Measurements from ENCODE around the gene NAA80. TPM values are rescaled to one million over a fixed set of nuclear protein-coding genes. Genes with fewer than 3 reads are reported as not detected.

NAA80 gene
- total and polyA plus RNA-seq, 2 of the 13 experiments (the other 11 are each of a cell fraction or from before 2014, with no cell fraction given) = 3.4 to 8.7 TPM

DNA sequence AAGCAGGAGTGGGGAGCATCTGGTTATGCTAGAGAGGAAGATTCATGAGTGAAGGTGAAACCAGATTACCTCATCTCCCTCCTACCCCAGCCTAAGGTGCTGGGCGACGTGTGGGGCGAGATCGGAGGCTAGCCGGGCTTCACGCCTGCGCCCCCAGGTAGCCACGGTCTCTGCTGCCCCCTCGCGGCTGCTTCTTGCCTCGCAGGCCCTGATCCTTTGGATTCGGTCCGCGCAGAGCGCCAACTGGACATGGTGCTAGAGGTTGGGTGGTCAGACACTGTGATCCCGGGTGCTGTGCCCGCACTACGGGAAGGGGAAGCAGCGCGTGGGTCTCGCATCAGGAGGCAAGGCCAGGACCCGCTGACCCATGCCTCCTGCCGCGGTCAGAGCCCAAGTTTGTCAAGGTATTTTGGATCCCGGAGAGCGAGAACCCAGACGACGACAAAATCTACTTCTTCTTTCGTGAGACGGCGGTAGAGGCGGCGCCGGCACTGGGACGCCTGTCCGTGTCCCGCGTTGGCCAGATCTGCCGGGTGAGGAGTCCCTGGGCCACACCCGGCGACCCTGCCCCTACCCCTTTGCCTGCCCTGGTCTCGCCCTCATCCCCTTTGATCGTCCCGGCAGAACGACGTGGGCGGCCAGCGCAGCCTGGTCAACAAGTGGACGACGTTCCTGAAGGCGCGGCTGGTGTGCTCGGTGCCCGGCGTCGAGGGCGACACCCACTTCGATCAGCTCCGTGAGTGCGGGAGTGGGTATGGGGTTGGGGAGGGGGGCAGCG, 26.1 kb downstream of the NAA80 start (continued):
- no peak for TF ChIP-seq EZH2 (conservative IDR thresholded peaks at IDR 0.05; ENCODE audit: low read depth, low read length)
- TF ChIP-seq, protein P1, sequence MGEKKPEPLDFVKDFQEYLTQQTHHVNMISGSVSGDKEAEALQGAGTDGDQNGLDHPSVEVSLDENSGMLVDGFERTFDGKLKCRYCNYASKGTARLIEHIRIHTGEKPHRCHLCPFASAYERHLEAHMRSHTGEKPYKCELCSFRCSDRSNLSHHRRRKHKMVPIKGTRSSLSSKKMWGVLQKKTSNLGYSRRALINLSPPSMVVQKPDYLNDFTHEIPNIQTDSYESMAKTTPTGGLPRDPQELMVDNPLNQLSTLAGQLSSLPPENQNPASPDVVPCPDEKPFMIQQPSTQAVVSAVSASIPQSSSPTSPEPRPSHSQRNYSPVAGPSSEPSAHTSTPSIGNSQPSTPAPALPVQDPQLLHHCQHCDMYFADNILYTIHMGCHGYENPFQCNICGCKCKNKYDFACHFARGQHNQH (CRISPR knock-in tag; IDR thresholded peaks at IDR 0.05) = peak; percentile 56
- no peak for TF ChIP-seq ZNF260 (CRISPR knock-in tag; IDR thresholded peaks at IDR 0.05; ENCODE audit: borderline replicate concordance, low read depth)
- peak; percentile 79 for TF ChIP-seq GATAD2A (CRISPR knock-in tag; IDR thresholded peaks at IDR 0.05)
- peak; percentile 65; the same call in 1 of the 2 replicates for TF ChIP-seq ZSCAN21 (CRISPR knock-in tag; IDR thresholded peaks at IDR 0.05; ENCODE audit: borderline replicate concordance)
- no peak for TF ChIP-seq GZF1 (CRISPR knock-in tag; IDR thresholded peaks at IDR 0.05)
- TF ChIP-seq RXRB (CRISPR knock-in tag; IDR thresholded peaks at IDR 0.05; ENCODE audit: borderline replicate concordance) = peak; percentile 68; the same call in 1 of the 2 replicates
- TF ChIP-seq, protein P2, sequence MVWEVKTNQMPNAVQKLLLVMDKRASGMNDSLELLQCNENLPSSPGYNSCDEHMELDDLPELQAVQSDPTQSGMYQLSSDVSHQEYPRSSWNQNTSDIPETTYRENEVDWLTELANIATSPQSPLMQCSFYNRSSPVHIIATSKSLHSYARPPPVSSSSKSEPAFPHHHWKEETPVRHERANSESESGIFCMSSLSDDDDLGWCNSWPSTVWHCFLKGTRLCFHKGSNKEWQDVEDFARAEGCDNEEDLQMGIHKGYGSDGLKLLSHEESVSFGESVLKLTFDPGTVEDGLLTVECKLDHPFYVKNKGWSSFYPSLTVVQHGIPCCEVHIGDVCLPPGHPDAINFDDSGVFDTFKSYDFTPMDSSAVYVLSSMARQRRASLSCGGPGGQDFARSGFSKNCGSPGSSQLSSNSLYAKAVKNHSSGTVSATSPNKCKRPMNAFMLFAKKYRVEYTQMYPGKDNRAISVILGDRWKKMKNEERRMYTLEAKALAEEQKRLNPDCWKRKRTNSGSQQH (CRISPR knock-in tag; IDR thresholded peaks at IDR 0.05; ENCODE audit: low read depth) = 0 out of 2 replicates have a peak, but pooled peaks have one; percentile 48
- TF ChIP-seq HNRNPK (IDR thresholded peaks at IDR 0.05; ENCODE audit: low read depth, low read length, poor library complexity, severe bottlenecking) = peak; percentile 38
- TF ChIP-seq ESRRA (CRISPR knock-in tag; IDR thresholded peaks at IDR 0.05; ENCODE audit: low read depth) = no peak
- TF ChIP-seq, protein P3, sequence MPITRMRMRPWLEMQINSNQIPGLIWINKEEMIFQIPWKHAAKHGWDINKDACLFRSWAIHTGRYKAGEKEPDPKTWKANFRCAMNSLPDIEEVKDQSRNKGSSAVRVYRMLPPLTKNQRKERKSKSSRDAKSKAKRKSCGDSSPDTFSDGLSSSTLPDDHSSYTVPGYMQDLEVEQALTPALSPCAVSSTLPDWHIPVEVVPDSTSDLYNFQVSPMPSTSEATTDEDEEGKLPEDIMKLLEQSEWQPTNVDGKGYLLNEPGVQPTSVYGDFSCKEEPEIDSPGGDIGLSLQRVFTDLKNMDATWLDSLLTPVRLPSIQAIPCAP (CRISPR knock-in tag; IDR thresholded peaks at IDR 0.05; ENCODE audit: low read depth) = no peak
- TF ChIP-seq, protein P4, sequence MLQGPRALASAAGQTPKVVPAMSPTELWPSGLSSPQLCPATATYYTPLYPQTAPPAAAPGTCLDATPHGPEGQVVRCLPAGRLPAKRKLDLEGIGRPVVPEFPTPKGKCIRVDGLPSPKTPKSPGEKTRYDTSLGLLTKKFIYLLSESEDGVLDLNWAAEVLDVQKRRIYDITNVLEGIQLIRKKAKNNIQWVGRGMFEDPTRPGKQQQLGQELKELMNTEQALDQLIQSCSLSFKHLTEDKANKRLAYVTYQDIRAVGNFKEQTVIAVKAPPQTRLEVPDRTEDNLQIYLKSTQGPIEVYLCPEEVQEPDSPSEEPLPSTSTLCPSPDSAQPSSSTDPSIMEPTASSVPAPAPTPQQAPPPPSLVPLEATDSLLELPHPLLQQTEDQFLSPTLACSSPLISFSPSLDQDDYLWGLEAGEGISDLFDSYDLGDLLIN (CRISPR knock-in tag; IDR thresholded peaks at IDR 0.05; ENCODE audit: borderline replicate concordance) = no peak
- TF ChIP-seq CHD4 (IDR thresholded peaks at IDR 0.05; ENCODE audit: borderline replicate concordance, low read length) = no peak
- TF ChIP-seq, protein P5, sequence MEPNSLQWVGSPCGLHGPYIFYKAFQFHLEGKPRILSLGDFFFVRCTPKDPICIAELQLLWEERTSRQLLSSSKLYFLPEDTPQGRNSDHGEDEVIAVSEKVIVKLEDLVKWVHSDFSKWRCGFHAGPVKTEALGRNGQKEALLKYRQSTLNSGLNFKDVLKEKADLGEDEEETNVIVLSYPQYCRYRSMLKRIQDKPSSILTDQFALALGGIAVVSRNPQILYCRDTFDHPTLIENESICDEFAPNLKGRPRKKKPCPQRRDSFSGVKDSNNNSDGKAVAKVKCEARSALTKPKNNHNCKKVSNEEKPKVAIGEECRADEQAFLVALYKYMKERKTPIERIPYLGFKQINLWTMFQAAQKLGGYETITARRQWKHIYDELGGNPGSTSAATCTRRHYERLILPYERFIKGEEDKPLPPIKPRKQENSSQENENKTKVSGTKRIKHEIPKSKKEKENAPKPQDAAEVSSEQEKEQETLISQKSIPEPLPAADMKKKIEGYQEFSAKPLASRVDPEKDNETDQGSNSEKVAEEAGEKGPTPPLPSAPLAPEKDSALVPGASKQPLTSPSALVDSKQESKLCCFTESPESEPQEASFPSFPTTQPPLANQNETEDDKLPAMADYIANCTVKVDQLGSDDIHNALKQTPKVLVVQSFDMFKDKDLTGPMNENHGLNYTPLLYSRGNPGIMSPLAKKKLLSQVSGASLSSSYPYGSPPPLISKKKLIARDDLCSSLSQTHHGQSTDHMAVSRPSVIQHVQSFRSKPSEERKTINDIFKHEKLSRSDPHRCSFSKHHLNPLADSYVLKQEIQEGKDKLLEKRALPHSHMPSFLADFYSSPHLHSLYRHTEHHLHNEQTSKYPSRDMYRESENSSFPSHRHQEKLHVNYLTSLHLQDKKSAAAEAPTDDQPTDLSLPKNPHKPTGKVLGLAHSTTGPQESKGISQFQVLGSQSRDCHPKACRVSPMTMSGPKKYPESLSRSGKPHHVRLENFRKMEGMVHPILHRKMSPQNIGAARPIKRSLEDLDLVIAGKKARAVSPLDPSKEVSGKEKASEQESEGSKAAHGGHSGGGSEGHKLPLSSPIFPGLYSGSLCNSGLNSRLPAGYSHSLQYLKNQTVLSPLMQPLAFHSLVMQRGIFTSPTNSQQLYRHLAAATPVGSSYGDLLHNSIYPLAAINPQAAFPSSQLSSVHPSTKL (CRISPR knock-in tag; IDR thresholded peaks at IDR 0.05) = peak; percentile 58
- TF ChIP-seq, protein P6, sequence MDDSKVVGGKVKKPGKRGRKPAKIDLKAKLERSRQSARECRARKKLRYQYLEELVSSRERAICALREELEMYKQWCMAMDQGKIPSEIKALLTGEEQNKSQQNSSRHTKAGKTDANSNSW (CRISPR knock-in tag; IDR thresholded peaks at IDR 0.05; ENCODE audit: borderline replicate concordance) = no peak
- peak; percentile 57; the same call in 1 of the 2 replicates for TF ChIP-seq ZFP1 (CRISPR knock-in tag; IDR thresholded peaks at IDR 0.05)
- no peak for TF ChIP-seq ZNF10 (CRISPR knock-in tag; IDR thresholded peaks at IDR 0.05; ENCODE audit: borderline replicate concordance, low read depth)
- no peak for TF ChIP-seq ZNF773 (CRISPR knock-in tag; IDR thresholded peaks at IDR 0.05; ENCODE audit: borderline replicate concordance)
- TF ChIP-seq KAT8 (CRISPR knock-in tag; IDR thresholded peaks at IDR 0.05) = peak; percentile 47; the same call in 1 of the 2 replicates
- peak; percentile 50; the same call in 1 of the 2 replicates for TF ChIP-seq TBX3 (IDR thresholded peaks at IDR 0.05; ENCODE audit: borderline replicate concordance)
